ENCODE data around the gene SLC16A6. TPM values are rescaled to one million over a fixed set of nuclear protein-coding genes. Genes with fewer than 3 reads are reported as not detected.

The SLC16A6 gene
- polyA plus RNA-seq, 1 of the 3 experiments (the other 2 are of a cell fraction): not detected

DNA sequence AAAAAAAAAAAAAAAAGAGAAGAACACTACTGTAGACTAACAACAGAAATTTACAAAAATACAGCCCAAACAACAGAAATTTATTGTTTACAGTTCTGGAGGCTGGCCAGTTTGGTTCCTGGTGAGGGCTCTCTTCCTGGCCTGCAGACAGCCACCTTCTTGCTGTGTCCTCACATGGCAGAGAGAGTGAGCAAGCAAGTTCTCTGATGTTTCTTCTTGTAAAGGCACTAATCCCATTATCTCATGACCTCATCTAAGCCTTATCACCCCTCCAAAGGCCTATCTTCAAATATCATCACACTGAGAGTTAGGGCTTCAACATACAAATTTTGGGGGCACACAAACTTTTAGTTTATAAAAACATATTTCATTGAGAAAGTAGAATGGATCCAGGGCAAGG, 7.7 kb upstream of the SLC16A6 start:
- Histone ChIP-seq H3K36me3 (replicated peaks in 1 of 2; ENCODE audit: control insufficient read depth in 1 of 2, insufficient read depth in 2 of 2, low read length in 1 of 2) (no peaks in the 10 kb centered on the region), H4K20me1 (ENCODE audit: insufficient read depth) (no peaks in the 10 kb centered on the region), H3K9me2 (no peaks in the 10 kb centered on the region), H3K4me1 (ENCODE audit: control insufficient read depth in 1 of 2, insufficient read depth in 2 of 2, low read depth in 1 of 2, low read length in 1 of 2) (no peaks in the 10 kb centered on the region; a peak in 1 of 4 replicates), H3K4me2 (no peak overlapping the region), H3K27me3 (ENCODE audit: insufficient read depth) (peaks cover 12% of the 10 kb centered on the region), H3F3A (replicated peaks; ENCODE audit: insufficient read depth) (no peaks in the 10 kb centered on the region), H2AFZ (ENCODE audit: low read depth) (no peak overlapping the region), H3K79me2 (ENCODE audit: insufficient read depth) (no peaks in the 10 kb centered on the region), H3K27ac (ENCODE audit: low read depth in 2 of 2, low read length in 1 of 2) (no peak overlapping the region), H3K9ac (no peak overlapping the region), H3K9me3 (no peaks in the 10 kb centered on the region), H3K4me3 (ENCODE audit: low read depth in 2 of 2, low read length in 1 of 2) (no peak overlapping the region)
- no peak for DNase-seq
- ChIA-PET CTCF (no interaction called here), POLR2A (no interaction called here)
- no peak for TF ChIP-seq POLR2AphosphoS5 (IDR thresholded peaks at IDR 0.05; ENCODE audit: low read depth, low read length)
- no peak for TF ChIP-seq SIN3A (IDR thresholded peaks at IDR 0.05; ENCODE audit: borderline replicate concordance, low read depth, low read length)
- TF ChIP-seq, protein P1, sequence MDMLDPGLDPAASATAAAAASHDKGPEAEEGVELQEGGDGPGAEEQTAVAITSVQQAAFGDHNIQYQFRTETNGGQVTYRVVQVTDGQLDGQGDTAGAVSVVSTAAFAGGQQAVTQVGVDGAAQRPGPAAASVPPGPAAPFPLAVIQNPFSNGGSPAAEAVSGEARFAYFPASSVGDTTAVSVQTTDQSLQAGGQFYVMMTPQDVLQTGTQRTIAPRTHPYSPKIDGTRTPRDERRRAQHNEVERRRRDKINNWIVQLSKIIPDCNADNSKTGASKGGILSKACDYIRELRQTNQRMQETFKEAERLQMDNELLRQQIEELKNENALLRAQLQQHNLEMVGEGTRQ (IDR thresholded peaks at IDR 0.05; ENCODE audit: borderline replicate concordance, low read depth, low read length): no peak
- TF ChIP-seq RFX5 (IDR thresholded peaks at IDR 0.05; ENCODE audit: low read length): no peak
- no peak for TF ChIP-seq RXRA (IDR thresholded peaks at IDR 0.05; ENCODE audit: borderline replicate concordance, low read depth)
- TF ChIP-seq RAD21 (IDR thresholded peaks at IDR 0.05; ENCODE audit: low read length): no peak

DNA sequence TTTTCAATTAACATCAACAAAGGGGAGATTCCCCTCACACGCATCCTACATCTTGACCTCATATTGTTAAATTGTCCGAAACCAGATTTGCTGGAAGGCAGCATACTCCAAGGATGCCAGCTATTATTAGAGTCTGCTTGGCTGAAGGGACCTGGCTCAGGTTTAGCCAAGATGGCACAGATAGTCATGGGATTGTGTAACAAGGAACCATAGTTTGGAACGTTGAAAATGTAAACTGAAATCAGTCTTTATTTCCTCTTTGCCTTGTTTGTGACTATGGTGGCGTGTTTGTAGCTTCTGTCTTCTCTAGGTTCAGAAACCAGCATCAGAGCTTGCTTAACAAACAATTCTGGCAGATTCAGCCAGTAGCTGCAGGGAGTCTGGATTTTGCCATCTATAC, 6.3 kb upstream of the SLC16A6 start:
- Histone ChIP-seq H3K79me2 (ENCODE audit: insufficient read depth) (no peaks in the 10 kb centered on the region), H3K4me3 (ENCODE audit: low read depth in 2 of 2, low read length in 1 of 2) (no peak overlapping the region), H3K27me3 (ENCODE audit: insufficient read depth) (peaks cover 22% of the 10 kb centered on the region), H3K4me2 (no peak overlapping the region), H4K20me1 (ENCODE audit: insufficient read depth) (no peaks in the 10 kb centered on the region), H3K9me2 (no peaks in the 10 kb centered on the region), H3K27ac (ENCODE audit: low read depth in 2 of 2, low read length in 1 of 2) (no peak overlapping the region), H3K4me1 (ENCODE audit: control insufficient read depth in 1 of 2, insufficient read depth in 2 of 2, low read depth in 1 of 2, low read length in 1 of 2) (peaks cover 0 to 5% of the 10 kb centered on the region in 2 experiments; a peak in 2 of 4 replicates), H3K36me3 (replicated peaks in 1 of 2; ENCODE audit: control insufficient read depth in 1 of 2, insufficient read depth in 2 of 2, low read length in 1 of 2) (no peaks in the 10 kb centered on the region), H3K9ac (no peak overlapping the region), H3K9me3 (no peaks in the 10 kb centered on the region), H3F3A (replicated peaks; ENCODE audit: insufficient read depth) (no peaks in the 10 kb centered on the region), H2AFZ (ENCODE audit: low read depth) (no peak overlapping the region)
- DNase-seq: no peak
- no peak for TF ChIP-seq NRF1 (IDR thresholded peaks at IDR 0.05; ENCODE audit: low read depth, low read length)
- no peak for TF ChIP-seq JUND (IDR thresholded peaks at IDR 0.05)
- no peak for TF ChIP-seq RFX5 (IDR thresholded peaks at IDR 0.05; ENCODE audit: low read length)
- no peak for TF ChIP-seq MXI1 (IDR thresholded peaks at IDR 0.05; ENCODE audit: low read depth, low read length)
- TF ChIP-seq, protein P2, sequence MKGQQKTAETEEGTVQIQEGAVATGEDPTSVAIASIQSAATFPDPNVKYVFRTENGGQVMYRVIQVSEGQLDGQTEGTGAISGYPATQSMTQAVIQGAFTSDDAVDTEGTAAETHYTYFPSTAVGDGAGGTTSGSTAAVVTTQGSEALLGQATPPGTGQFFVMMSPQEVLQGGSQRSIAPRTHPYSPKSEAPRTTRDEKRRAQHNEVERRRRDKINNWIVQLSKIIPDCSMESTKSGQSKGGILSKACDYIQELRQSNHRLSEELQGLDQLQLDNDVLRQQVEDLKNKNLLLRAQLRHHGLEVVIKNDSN (IDR thresholded peaks at IDR 0.05; ENCODE audit: borderline replicate concordance, low read depth): no peak
- CTCF ChIA-PET: interaction anchor here (1.0 kb wide), 1 partner anchor 32 kb away, joined by 3 read pairs; no protein-coding TSS in a partner anchor
- POLR2A ChIA-PET: no interaction called here
- WGBS (ENCODE audit: low lambda C conversion rate): 57% methylated on average over 4 of the region's 4 CpGs
